Lung (tissue), 12 donors: ENCODE data around the gene PRKCZ. TPM values are rescaled to one million over a fixed set of nuclear protein-coding genes. Genes with fewer than 3 reads are reported as not detected.

ENCODE experiments used
- ATAC-seq: fragments of 200-7000 bp; cut with Tn5 transposase; one replicate; pipeline ENCODE4 v1.9.1; 2020; ENCODE audit warnings: moderate number of reproducible peaks; ENCODE audit not compliant: insufficient read depth, low FRiP score
- DNase-seq, 3 donors: peaks; one replicate each; pipeline ENCODE4 v3.0.0-alpha.2; 2013 to 2017
- H3K27ac ChIP-seq, 2 donors: one replicate each; pipeline ENCODE4 v1.5.1; 2013; ENCODE audit warnings: mild to moderate bottlenecking in 2 of 2, moderate library complexity in 2 of 2, control low read depth in 1 of 2, inconsistent platforms in 1 of 2, low read depth in 1 of 2, low read length in 1 of 2
- H3K27me3 ChIP-seq, 3 donors: one replicate each; pipeline ENCODE4 v1.5.1; 2013; ENCODE audit warnings: low read length in 2 of 3; ENCODE audit not compliant: control insufficient read depth in 3 of 3, insufficient read depth in 3 of 3
- H3K36me3 ChIP-seq, 4 donors: one replicate each; pipeline ENCODE4 v1.5.1; 2013; ENCODE audit warnings: low read length in 4 of 4, mild to moderate bottlenecking in 1 of 4, moderate library complexity in 1 of 4; ENCODE audit not compliant: control insufficient read depth in 4 of 4, insufficient read depth in 4 of 4
- H3K4me1 ChIP-seq, 5 donors: one replicate each; pipeline ENCODE4 v1.5.1; 2013; ENCODE audit warnings: low read length in 5 of 5, mild to moderate bottlenecking in 2 of 5, moderate library complexity in 1 of 5; ENCODE audit not compliant: control insufficient read depth in 5 of 5, insufficient read depth in 5 of 5
- H3K4me3 ChIP-seq: one replicate; pipeline ENCODE4 v1.5.1; 2013; ENCODE audit warnings: mild to moderate bottlenecking, control low read depth, moderate library complexity
- H3K9ac ChIP-seq, 2 donors: one replicate each; pipeline ENCODE4 v1.5.1; 2013; ENCODE audit warnings: low read length in 2 of 2, control low read depth in 1 of 2; ENCODE audit not compliant: insufficient read depth in 1 of 2
- H3K9me3 ChIP-seq, 4 donors: one replicate each; pipeline ENCODE4 v1.5.1; 2013; ENCODE audit warnings: low read length in 3 of 4, mild to moderate bottlenecking in 1 of 4, moderate library complexity in 1 of 4; ENCODE audit not compliant: control insufficient read depth in 4 of 4, insufficient read depth in 3 of 4
- WGBS, 2 donors: extraction: QIAGEN DNeasy Blood & Tissue Kit; methylation state at CpG; one replicate each; pipeline ENCODE4 v1.1.7; 2013; 5-methylcytosine and 5-hydroxymethylcytosine counted together
- polyA plus RNA-seq, 2 donors: library from polyadenylated mRNA; stranded (reverse); fragments of 200-250 nt; gene quantifications; one replicate each; pipeline ENCODE4 v1.2.1, GENCODE V29; 2013
- total RNA-seq, 2 donors: library from RNA; depleted of rRNA in 1 of 2; stranded (reverse); fragments of >200 nt in 1 of 2; gene quantifications; one replicate each; pipeline ENCODE4 v1.2.1, GENCODE V29; 2014 to 2021
- TF ChIP-seq, protein P1 (sequence below): IDR thresholded peaks from 2 replicates; pipeline ENCODE4 v1.5.1; 2012; ENCODE audit warnings: mild to moderate bottlenecking; ENCODE audit errors: control extremely low read depth, extremely low read depth
- donor health status: control.
- donor health status: control.
- donor health status: Bipolar disorder and iron deficiency.
- donor health status: healthy.
- donor health status: DM: yes; HTN: yes; CAD: no.

Gene PRKCZ
- total and polyA plus RNA-seq, 4 donors = 55.2 to 149 (median 117) TPM

DNA sequence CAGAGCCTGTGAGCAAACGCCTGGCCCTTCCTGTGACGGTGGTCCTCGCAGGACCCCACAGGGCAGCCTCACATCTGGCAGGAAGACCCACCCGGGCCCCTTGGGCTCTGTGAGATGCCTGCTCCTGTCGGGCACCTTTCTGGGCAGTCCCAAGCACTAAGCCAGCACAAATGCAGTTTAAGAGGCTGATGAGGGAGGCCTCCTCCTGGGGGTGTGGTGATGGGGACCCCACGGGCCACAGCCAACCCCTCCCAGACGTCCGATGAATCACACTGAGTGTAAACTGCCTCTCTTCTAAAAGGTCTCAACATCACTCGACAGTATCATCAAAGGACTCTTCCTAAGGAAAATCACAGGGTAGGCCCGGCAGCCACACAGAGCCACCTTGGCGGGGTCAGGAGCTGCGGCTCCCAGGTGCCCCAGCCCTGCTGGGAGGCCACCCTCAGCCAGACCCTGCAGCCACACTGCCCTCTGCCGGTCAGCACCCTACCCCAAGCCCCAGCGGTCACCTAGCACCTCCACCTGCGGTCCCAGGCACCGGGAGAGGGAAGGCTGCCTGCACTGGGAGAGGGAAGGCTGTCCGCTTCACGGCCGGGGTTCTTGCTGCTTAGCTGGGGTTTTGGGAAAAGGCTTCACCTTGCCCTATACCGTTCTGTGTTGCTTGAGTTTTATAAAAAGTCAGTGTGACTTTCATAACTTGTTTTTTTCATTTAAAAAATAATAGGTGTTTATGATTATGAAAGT is 3.9 kb upstream of the PRKCZ start:
- TF ChIP-seq, protein P1, sequence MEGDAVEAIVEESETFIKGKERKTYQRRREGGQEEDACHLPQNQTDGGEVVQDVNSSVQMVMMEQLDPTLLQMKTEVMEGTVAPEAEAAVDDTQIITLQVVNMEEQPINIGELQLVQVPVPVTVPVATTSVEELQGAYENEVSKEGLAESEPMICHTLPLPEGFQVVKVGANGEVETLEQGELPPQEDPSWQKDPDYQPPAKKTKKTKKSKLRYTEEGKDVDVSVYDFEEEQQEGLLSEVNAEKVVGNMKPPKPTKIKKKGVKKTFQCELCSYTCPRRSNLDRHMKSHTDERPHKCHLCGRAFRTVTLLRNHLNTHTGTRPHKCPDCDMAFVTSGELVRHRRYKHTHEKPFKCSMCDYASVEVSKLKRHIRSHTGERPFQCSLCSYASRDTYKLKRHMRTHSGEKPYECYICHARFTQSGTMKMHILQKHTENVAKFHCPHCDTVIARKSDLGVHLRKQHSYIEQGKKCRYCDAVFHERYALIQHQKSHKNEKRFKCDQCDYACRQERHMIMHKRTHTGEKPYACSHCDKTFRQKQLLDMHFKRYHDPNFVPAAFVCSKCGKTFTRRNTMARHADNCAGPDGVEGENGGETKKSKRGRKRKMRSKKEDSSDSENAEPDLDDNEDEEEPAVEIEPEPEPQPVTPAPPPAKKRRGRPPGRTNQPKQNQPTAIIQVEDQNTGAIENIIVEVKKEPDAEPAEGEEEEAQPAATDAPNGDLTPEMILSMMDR = peak; percentile 37
- H3K36me3 ChIP-seq = no peaks in the 10 kb centered on the region
- H3K9ac ChIP-seq = no peak overlapping the region
- no peak overlapping the region for H3K4me3 ChIP-seq
- WGBS, 2 donors = 24 to 33% methylated on average over 20 of the region's 20 CpGs
- peaks cover 0 to 24% (median 9%) of the 10 kb centered on the region in 5 donors for H3K4me1 ChIP-seq
- ATAC-seq (no peak), DNase-seq (peak; percentile 35 to 58 (median 55))
- H3K9me3 ChIP-seq = no peaks in the 10 kb centered on the region
- peaks cover 0 to 9% (median 8%) of the 10 kb centered on the region in 3 donors for H3K27me3 ChIP-seq
- no peak overlapping the region for H3K27ac ChIP-seq

DNA sequence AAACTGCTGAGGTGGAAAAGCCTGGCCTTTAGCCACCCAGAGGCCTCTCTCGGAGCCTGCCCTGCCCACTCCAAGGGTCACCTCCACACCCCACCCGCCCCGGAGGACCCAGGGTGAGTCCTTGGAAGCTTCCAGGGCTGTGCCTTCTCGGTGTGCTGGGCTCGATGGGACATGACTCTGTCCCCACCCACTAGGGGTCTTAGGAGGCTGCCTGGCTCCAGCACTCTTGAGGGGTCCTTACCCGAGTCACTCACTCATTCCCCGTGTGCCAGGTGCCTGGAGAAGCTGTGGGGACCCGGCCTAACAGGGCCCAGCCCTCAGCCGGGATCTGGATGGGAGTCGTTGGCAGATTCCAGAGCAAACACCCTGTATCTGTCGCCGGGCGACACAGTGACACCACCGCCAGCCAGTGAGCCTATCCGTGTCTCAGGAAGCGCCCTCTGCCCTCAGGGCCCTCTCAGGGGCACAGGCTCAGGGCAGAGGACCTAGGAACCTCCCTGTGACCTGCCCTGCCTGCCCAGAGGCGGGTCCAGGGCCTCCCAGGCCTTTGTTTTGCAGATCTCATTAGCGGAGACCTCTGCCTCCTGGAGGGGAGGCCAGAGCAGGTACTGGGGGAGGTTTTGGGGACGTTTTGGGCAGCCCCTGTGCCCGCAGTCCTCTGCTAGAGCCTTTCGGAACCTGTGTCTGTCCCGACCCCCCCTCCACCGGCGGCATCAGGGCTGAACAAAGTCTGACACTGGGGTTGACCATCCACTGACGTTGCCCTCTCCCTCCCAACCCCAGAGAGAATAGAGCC is 3.1 kb upstream of the PRKCZ start:
- TF ChIP-seq, protein P1 = no peak
- no peak overlapping the region for H3K27ac ChIP-seq
- DNase-seq = no peak
- 46 to 69% methylated on average over 25 of the region's 25 CpGs for WGBS, 2 donors
- H3K4me1 ChIP-seq = peaks cover 0 to 24% (median 9%) of the 10 kb centered on the region in 5 donors
- no peak for ATAC-seq
- no peaks in the 10 kb centered on the region for H3K36me3 ChIP-seq
- no peak overlapping the region for H3K9ac ChIP-seq
- no peaks in the 10 kb centered on the region for H3K9me3 ChIP-seq
- H3K27me3 ChIP-seq = peaks cover 0 to 9% (median 8%) of the 10 kb centered on the region in 3 donors
- no peak overlapping the region for H3K4me3 ChIP-seq

DNA sequence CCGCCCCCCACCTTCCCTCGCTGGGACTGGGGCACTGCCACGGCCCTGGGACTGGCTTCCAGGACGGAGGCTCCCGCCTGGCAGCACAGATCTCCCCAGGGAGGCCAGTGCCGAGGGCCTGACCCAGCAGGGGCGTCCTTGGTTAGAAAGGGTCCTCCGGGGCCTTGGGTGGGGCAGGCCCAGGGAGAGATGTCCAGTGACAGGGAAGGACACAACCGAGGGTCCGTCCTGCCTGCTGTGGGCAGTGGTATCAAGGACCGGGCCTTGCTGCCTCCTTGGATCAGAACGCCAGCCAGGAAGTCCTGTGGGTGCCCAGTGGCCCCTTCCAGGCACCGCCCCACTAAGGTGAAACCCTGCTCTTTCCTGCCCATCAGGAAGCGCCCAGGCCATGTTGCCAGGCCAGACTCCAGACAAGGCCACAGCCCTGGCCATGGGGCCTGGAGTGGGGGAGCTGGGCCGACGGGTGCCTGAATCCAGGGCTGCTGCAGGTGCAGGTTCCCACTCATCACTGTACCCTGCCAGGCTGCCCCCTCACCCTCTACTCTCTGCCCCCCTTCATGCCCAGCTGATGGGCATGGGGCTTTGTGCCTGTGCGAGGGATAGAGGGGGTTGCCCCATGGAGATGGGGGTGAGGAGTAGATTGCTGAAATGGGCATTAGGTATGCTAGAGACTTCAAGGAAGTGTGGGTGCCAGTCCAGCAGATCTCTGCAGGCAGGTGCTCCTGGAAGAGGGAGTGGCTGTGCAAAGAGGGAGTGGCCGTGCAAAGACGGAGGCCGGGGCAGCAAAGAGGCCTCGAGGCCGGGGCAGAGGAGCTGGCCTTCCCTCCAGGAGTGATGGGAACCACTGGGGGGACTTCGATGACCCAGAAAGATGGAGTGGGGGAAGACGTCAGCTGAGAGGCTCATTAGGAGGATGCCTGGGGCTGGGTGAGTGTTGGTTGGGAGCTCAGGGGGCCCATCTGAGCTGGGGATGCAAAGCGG is 2.2 kb upstream of the PRKCZ start:
- Histone ChIP-seq H3K9ac (no peak overlapping the region), H3K27me3 (peaks cover 0 to 9% (median 8%) of the 10 kb centered on the region in 3 donors), H3K4me3 (no peak overlapping the region), H3K27ac (no peak overlapping the region), H3K9me3 (no peaks in the 10 kb centered on the region), H3K36me3 (no peaks in the 10 kb centered on the region), H3K4me1 (peaks cover 0 to 24% (median 9%) of the 10 kb centered on the region in 5 donors)
- ATAC-seq (no peak), DNase-seq (no peak)
- TF ChIP-seq, protein P1 = no peak
- 70 to 76% methylated on average over 23 to 25 of the region's 25 CpGs for WGBS, 2 donors
